DOHH2 (cell line): ENCODE results near the gene TUSC2.
A peak's percentile ranks its signal among the peaks of the same experiment; 100 is the strongest.

Source experiments
- H3F3A ChIP-seq: fragments of 200-600 bp; sonication (generic), shearing (Covaris generic); 2 replicates; pipeline ENCODE4 v1.6.0; 2016; ENCODE audit warnings: antibody characterized with exemption, mild to moderate bottlenecking; ENCODE audit not compliant: control insufficient read depth, insufficient read depth
- H3K27ac ChIP-seq: fragments of 200-600 bp; sonication (generic); 2 replicates; pipeline ENCODE4 v1.5.1; 2014; ENCODE audit warnings: low read depth, mild to moderate bottlenecking, low read length, moderate library complexity
- H3K27me3 ChIP-seq: fragments of 200-600 bp; sonication (generic); 2 replicates; pipeline ENCODE4 v1.6.1; 2014; ENCODE audit warnings: mild to moderate bottlenecking, low read length, mixed read lengths; ENCODE audit not compliant: control insufficient read depth
- H3K36me3 ChIP-seq: fragments of 200-600 bp; sonication (generic); 2 replicates; pipeline ENCODE4 v1.6.1; 2014; ENCODE audit warnings: mild to moderate bottlenecking, low read length, moderate library complexity, mixed read lengths; ENCODE audit not compliant: control insufficient read depth
- H3K4me1 ChIP-seq: fragments of 200-600 bp; sonication (generic); 2 replicates; pipeline ENCODE4 v1.6.1; 2014; ENCODE audit warnings: mild to moderate bottlenecking, low read length, mixed read lengths; ENCODE audit not compliant: control insufficient read depth
- H3K4me2 ChIP-seq: fragments of 200-600 bp; sonication (generic); 2 replicates; pipeline ENCODE4 v1.6.0; 2014; ENCODE audit warnings: mild to moderate bottlenecking, low read length, moderate library complexity
- H3K4me3 ChIP-seq: fragments of 200-600 bp; sonication (generic); 2 replicates; pipeline ENCODE4 v1.5.1; 2014; ENCODE audit warnings: mild to moderate bottlenecking, low read length, mixed read lengths
- H3K79me2 ChIP-seq: fragments of 200-600 bp; sonication (generic); 2 replicates; pipeline ENCODE4 v1.6.1; 2014; ENCODE audit warnings: mild to moderate bottlenecking, low read length, mixed read lengths; ENCODE audit not compliant: control insufficient read depth
- H3K9me2 ChIP-seq: fragments of 200-600 bp; sonication (generic); replicated peaks from 2 replicates; pipeline ENCODE4 v1.6.1; 2014; ENCODE audit warnings: mild to moderate bottlenecking, low read length, mixed read lengths; ENCODE audit not compliant: control insufficient read depth
- H3K9me3 ChIP-seq: fragments of 200-600 bp; sonication (generic); 2 replicates; pipeline ENCODE4 v1.6.1; 2014; ENCODE audit warnings: antibody characterized with exemption, low read length, mixed read lengths; ENCODE audit not compliant: control insufficient read depth, insufficient read depth
- H4K20me1 ChIP-seq: fragments of 200-600 bp; sonication (generic); 2 replicates; pipeline ENCODE4 v1.6.0; 2014; ENCODE audit warnings: low read depth, mild to moderate bottlenecking, antibody characterized with exemption, low read length, moderate library complexity; ENCODE audit not compliant: control insufficient read depth, insufficient read depth
- CTCF ChIP-seq: fragments of 200-600 bp; sonication (generic); IDR thresholded peaks from one replicate; pipeline ENCODE4 v1.5.1; 2014; ENCODE audit warnings: antibody characterized with exemption, mild to moderate bottlenecking, low read depth, low read length; ENCODE audit not compliant: poor library complexity, severe bottlenecking
- EZH2phosphoT487 ChIP-seq: fragments of 200-600 bp; sonication (generic); IDR thresholded peaks from 2 replicates; pipeline ENCODE4 v1.6.1; 2017; ENCODE audit warnings: borderline replicate concordance, mild to moderate bottlenecking, antibody characterized with exemption, low read length, moderate library complexity, mixed read lengths

The TUSC2 gene

DNA sequence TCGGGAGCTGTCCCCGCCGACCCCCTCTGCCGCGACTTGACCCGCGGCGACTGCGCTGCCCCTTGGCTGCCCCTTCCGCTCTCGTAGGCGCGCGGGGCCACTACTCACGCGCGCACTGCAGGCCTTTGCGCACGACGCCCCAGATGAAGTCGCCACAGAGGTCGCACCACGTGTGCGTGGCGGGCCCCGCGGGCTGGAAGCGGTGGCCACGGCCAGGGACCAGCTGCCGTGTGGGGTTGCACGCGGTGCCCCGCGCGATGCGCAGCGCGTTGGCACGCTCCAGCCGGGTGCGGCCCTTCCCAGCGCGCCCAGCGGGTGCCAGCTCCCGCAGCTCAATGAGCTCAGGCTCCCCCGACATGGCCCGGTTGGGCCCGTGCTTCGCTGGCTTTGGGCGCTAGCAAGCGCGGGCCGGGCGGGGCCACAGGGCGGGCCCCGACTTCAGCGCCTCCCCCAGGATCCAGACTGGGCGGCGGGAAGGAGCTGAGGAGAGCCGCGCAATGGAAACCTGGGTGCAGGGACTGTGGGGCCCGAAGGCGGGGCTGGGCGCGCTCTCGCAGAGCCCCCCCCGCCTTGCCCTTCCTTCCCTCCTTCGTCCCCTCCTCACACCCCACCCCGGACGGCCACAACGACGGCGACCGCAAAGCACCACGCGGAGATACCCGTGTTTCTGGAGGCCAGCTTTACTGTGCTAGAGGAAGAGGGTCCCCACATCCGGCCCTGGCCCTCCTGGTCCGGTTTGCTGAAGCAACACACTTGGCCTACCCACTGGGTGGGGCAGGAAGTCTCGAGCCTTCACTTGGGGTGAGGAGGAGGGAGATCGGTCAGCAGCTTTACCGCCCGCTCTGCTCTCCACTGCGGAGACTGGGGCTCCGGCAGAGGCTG is 12.7 kb upstream of the TUSC2 start, which contains the start of gene RASSF1:
Gene RASSF1 (minus strand): TSS at position 389 of the 882 bp plus-strand sequence. CDS start 31 bp downstream, at position 358.
- Histone ChIP-seq H3K36me3 (peaks cover 32% of the 10 kb centered on the region), H3K4me1 (peaks cover 53% of the 10 kb centered on the region), H3K9me3 (no peaks in the 10 kb centered on the region), H3K9me2 (no peaks in the 10 kb centered on the region), H3K27me3 (no peaks in the 10 kb centered on the region), H3F3A (peaks cover 14% of the 10 kb centered on the region), H3K4me2 (peak within 1 kb of the TSS; percentile 98), H3K4me3 (peak within 1 kb of the TSS; percentile 83), H4K20me1 (0 out of 2 replicates have a peak, but pooled peaks cover 10% of the 10 kb centered on the region), H3K79me2 (peaks cover 47% of the 10 kb centered on the region), H3K27ac (peak within 1 kb of the TSS; percentile 90)
- TF ChIP-seq EZH2phosphoT487: no peak
- TF ChIP-seq CTCF: no peak

DNA sequence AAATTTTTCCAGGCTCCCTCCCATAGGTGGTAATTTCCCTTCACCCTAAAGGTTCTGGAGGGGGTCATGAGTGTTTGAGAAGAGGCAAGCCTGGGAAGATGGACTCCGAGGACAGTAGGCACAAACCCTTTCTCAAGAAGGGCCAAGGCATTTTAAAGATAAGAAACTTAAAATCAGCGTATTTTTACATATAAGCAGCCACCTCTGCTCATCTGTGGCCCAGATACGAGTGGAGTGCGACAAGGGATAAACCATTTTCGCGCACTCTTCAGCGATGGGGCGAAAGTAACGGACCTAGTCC is 12.1 kb upstream of the TUSC2 start:
- Histone ChIP-seq H3K9me2 (no peaks in the 10 kb centered on the region), H3K4me1 (peaks cover 54% of the 10 kb centered on the region)

GRCh38 chr3:50339485-50340146 is 11.6 kb upstream of the TUSC2 start:
- Histone ChIP-seq H3K4me2 (peak overlapping the region; percentile 98), H3K27ac (peak overlapping the region; percentile 90), H3K79me2 (peaks cover 58% of the 10 kb centered on the region), H3K36me3 (peaks cover 42% of the 10 kb centered on the region), H3K9me3 (no peaks in the 10 kb centered on the region), H3K9me2 (no peaks in the 10 kb centered on the region), H3F3A (peaks cover 14% of the 10 kb centered on the region), H4K20me1 (0 out of 2 replicates have a peak, but pooled peaks cover 10% of the 10 kb centered on the region), H3K4me3 (peak overlapping the region; percentile 83), H3K4me1 (peaks cover 58% of the 10 kb centered on the region), H3K27me3 (no peaks in the 10 kb centered on the region)
- TF ChIP-seq CTCF: no peak
- no peak for TF ChIP-seq EZH2phosphoT487

More for the DNA sequence above, 12.1 kb upstream of the TUSC2 start:
- H3K79me2 ChIP-seq: peaks cover 53% of the 10 kb centered on the region
- peaks cover 14% of the 10 kb centered on the region for H3F3A ChIP-seq
- TF ChIP-seq CTCF: no peak
- TF ChIP-seq EZH2phosphoT487: no peak
- no peaks in the 10 kb centered on the region for H3K27me3 ChIP-seq
- peak overlapping the region; percentile 90 for H3K27ac ChIP-seq
- H4K20me1 ChIP-seq: 0 out of 2 replicates have a peak, but pooled peaks cover 10% of the 10 kb centered on the region
- no peaks in the 10 kb centered on the region for H3K9me3 ChIP-seq
- peak overlapping the region; percentile 83 for H3K4me3 ChIP-seq
- H3K36me3 ChIP-seq: peaks cover 38% of the 10 kb centered on the region
- H3K4me2 ChIP-seq: peak overlapping the region; percentile 98
